PC-3 (cell line): ENCODE results near the gene NBPF1. TPM values are rescaled to one million over a fixed set of nuclear protein-coding genes. Genes with fewer than 3 reads are reported as not detected.
"Not testable (repeated sequence)": the region's sequence is repeated elsewhere in the genome, so short reads cannot be mapped to it uniquely, and the experiment has no call there.

Source experiments
- ATAC-seq: fragments of 200-7000 bp; cut with Tn5 transposase; 2 replicates; pipeline ENCODE4 v1.9.1; 2020; ENCODE audit warnings: mild to moderate bottlenecking, moderate library complexity
- BruUV-seq: library from RNA; stranded (reverse); fragments of 400-500 nt; replicated peaks from 2 replicates; lab custom pipeline; 2021; lab: Mats Ljungman, UMichigan
- CTCF ChIA-PET: fragments of 300-600 bp; sonication (Branson Sonifier 250); formaldehyde crosslinking; loops from one replicate; lab custom pipeline; 2022; ENCODE audit warnings: antibody characterized with exemption; lab: Charles Lee
- POLR2A ChIA-PET: fragments of 300-600 bp; sonication (Branson Sonifier 250); formaldehyde crosslinking; loops from one replicate; lab custom pipeline; 2022; ENCODE audit warnings: antibody characterized with exemption; ENCODE audit not compliant: unreplicated experiment; lab: Charles Lee
- DNase-seq: peaks from one replicate; pipeline ENCODE4 v3.0.0-alpha.2; 2015
- H2AFZ ChIP-seq: fragments of 300-600 bp; sonication (generic); 2 replicates; pipeline ENCODE4 v1.6.0; 2016; ENCODE audit warnings: antibody characterized with exemption, low read length
- H3F3A ChIP-seq: fragments of 300-600 bp; sonication (generic); one replicate; pipeline ENCODE4 v1.6.0; 2017; ENCODE audit warnings: antibody characterized with exemption, low read length, control low read depth, mild to moderate bottlenecking; ENCODE audit not compliant: unreplicated experiment
- H3K27ac ChIP-seq: fragments of 300-600 bp; sonication (generic); 2 replicates; pipeline ENCODE4 v1.5.1; 2016; ENCODE audit warnings: mild to moderate bottlenecking, low read length
- H3K27me3 ChIP-seq: fragments of 300-600 bp; sonication (generic); 2 replicates; pipeline ENCODE4 v1.6.1; 2016; ENCODE audit warnings: low read length, mixed read lengths
- H3K36me3 ChIP-seq: fragments of 300-600 bp; sonication (generic); 2 replicates; pipeline ENCODE4 v1.6.1; 2016; ENCODE audit warnings: low read depth, mixed run types, low read length, mixed read lengths
- H3K4me1 ChIP-seq: fragments of 300-600 bp; sonication (generic); 2 replicates; pipeline ENCODE4 v1.5.1; 2016; ENCODE audit warnings: low read length; ENCODE audit not compliant: insufficient read depth
- H3K4me2 ChIP-seq: fragments of 300-600 bp; sonication (generic); 2 replicates; pipeline ENCODE4 v1.6.0; 2016; ENCODE audit warnings: low read length
- H3K4me3 ChIP-seq: fragments of 300-600 bp; sonication (generic); 2 replicates; pipeline ENCODE4 v1.5.1; 2016; ENCODE audit warnings: mild to moderate bottlenecking, low read length, mixed read lengths
- H3K79me2 ChIP-seq: fragments of 300-600 bp; sonication (generic); 2 replicates; pipeline ENCODE4 v1.6.1; 2017; ENCODE audit warnings: low read length, mixed read lengths
- H3K9ac ChIP-seq: fragments of 300-600 bp; sonication (generic); 2 replicates; pipeline ENCODE4 v1.6.0; 2016; ENCODE audit warnings: mild to moderate bottlenecking, low read length
- H3K9me2 ChIP-seq: fragments of 300-600 bp; sonication (generic); replicated peaks from 2 replicates; pipeline ENCODE4 v1.6.1; 2016; ENCODE audit warnings: mixed run types, low read length, mixed read lengths
- H3K9me3 ChIP-seq: fragments of 300-600 bp; sonication (generic); 2 replicates; pipeline ENCODE4 v1.6.1; 2016; ENCODE audit warnings: low read length, mixed read lengths
- H4K20me1 ChIP-seq: fragments of 300-600 bp; sonication (generic); 2 replicates; pipeline ENCODE4 v1.6.1; 2016; ENCODE audit warnings: low read length, mixed read lengths
- intact Hi-C: fragments of 100-400 bp; cut with micrococcal nuclease; formaldehyde crosslinking; loops from 2 replicates; pipeline ENCODE4 v1.9.0; 2023
- total RNA-seq: library from RNA; depleted of rRNA; stranded (reverse); fragments of >200 nt; gene quantifications from 2 replicates; pipeline ENCODE4 v1.2.3, GENCODE V29; 2014

NBPF1 gene
- total RNA-seq, 1 experiment from 2014 or later: 57.2 TPM

DNA sequence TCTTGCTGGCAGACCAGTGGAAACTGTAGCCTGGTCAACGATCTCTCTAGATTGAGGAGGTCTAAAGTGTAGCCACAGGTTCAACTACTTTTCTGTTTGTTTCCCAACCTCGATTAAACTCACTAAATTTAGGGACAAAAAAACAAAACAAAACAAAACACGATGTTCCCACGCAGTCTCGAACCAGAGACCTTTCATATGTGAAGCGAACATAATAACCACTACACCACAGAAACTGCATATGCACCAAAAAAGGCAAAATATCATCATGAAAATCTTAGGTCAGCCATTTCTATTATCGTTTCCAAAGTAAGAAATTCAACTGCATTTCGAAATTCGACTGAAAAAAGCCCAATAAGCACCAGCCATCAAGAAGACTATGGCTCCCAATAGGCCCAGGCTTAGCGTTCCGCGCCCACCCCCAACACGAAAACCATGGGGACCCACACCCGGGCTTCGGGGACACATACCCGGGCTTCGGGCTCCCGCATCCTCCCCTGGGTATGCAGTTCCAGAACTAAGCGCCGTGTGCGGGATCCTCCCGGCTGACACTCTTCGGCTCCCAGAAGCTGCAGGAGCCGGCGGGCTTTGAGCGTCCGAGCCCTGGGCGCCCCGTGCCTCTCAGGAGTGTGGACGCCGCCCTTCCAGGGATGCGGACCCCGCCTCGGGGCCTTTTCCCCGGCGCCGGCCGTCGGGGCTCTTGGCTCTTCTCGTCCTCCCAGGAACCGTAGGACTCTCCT lies 65.7 kb downstream of the NBPF1 start:
- H3K9me3 ChIP-seq, BruUV-seq, H4K20me1 ChIP-seq, H2AFZ ChIP-seq, DNase-seq, H3K4me1 ChIP-seq, H3K4me3 ChIP-seq, ATAC-seq, H3K36me3 ChIP-seq, CTCF ChIA-PET, H3K4me2 ChIP-seq, H3K27me3 ChIP-seq, H3K27ac ChIP-seq, H3K9ac ChIP-seq, H3K9me2 ChIP-seq, POLR2A ChIA-PET, H3F3A ChIP-seq, intact Hi-C loops, H3K79me2 ChIP-seq: not testable (repeated sequence)

DNA sequence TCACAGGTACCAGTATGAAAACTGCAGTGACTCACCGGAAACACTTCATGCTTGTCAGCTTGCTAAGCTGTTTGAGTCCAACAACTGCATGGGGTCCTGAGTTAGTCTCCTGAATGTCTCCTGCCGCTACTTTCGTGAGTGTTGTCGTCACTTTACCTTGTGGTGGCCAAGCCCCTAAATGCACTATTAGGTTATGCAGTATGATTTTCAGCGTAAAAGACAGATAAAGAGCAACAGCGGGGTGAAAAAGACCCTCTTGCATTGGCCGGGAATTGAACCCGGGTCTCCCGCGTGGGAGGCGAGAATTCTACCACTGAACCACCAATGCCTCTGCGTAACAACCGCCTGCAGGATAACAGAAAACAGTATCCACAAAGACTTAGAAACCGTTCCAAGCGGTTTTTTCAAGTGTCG lies 67.7 kb downstream of the NBPF1 start:
- H3K9ac ChIP-seq, H3K9me3 ChIP-seq, CTCF ChIA-PET, H3F3A ChIP-seq, POLR2A ChIA-PET, H3K4me2 ChIP-seq, ATAC-seq, H4K20me1 ChIP-seq, H3K4me3 ChIP-seq, H3K9me2 ChIP-seq, H3K27ac ChIP-seq, H3K4me1 ChIP-seq, H3K27me3 ChIP-seq, H3K36me3 ChIP-seq, H2AFZ ChIP-seq, H3K79me2 ChIP-seq, intact Hi-C loops: not testable (repeated sequence)
- TSS peak; percentile 72 for BruUV-seq
- DNase-seq: peak; percentile 46

DNA sequence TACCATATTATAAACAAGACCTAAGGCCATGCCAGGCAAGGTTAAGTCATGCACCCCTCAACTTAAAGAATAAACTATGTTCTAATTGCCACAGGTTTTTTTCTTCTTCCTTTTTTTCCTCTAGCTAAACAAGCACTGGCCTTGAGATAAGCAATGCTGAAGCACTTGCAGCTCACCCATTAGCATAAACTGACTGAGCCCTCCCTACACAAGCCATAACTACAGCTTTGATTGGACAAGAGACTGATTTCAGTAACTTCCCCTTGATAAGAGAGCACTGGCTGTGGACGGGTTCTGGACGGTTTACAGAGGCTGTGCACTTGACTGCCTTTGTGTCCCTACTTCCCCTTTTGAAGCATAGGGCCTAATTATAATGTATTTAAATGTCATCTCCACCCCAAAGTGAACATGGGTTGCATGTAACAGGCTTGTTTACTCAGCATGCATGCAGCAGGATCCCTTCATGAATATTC lies 72.9 kb downstream of the NBPF1 start:
- H3F3A ChIP-seq, H3K36me3 ChIP-seq, H3K4me2 ChIP-seq, H2AFZ ChIP-seq, H3K79me2 ChIP-seq, H3K9me2 ChIP-seq, H3K27ac ChIP-seq, POLR2A ChIA-PET, H3K4me3 ChIP-seq, H3K9me3 ChIP-seq, DNase-seq, H3K9ac ChIP-seq, BruUV-seq, H4K20me1 ChIP-seq, H3K4me1 ChIP-seq, H3K27me3 ChIP-seq, intact Hi-C loops, CTCF ChIA-PET, ATAC-seq: not testable (repeated sequence)

DNA sequence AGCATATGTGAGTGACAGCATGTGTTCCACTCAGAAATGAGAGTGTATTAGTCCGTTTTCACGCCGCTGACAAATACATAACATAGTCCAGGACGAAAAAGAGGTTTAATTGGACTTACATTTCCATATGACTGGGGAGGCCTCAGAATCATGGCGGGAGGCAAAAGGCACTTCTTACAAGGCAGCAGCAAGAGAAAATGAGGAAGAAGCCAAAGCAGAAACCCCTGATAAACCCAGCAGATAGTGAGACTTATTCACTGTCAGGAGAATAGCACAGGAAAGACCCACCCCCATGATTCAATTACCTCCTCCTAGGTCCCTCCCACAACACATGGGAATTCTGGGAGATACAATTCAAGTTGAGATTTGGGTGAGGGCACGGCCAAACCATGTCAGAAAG lies 75.8 kb downstream of the NBPF1 start:
- H2AFZ ChIP-seq, H4K20me1 ChIP-seq, H3K27ac ChIP-seq, BruUV-seq, H3K9me3 ChIP-seq, H3K27me3 ChIP-seq, DNase-seq, POLR2A ChIA-PET, H3K4me2 ChIP-seq, H3K9me2 ChIP-seq, H3K36me3 ChIP-seq, H3K79me2 ChIP-seq, H3K4me3 ChIP-seq, H3K9ac ChIP-seq, intact Hi-C loops, H3F3A ChIP-seq, H3K4me1 ChIP-seq, CTCF ChIA-PET, ATAC-seq: not testable (repeated sequence)

DNA sequence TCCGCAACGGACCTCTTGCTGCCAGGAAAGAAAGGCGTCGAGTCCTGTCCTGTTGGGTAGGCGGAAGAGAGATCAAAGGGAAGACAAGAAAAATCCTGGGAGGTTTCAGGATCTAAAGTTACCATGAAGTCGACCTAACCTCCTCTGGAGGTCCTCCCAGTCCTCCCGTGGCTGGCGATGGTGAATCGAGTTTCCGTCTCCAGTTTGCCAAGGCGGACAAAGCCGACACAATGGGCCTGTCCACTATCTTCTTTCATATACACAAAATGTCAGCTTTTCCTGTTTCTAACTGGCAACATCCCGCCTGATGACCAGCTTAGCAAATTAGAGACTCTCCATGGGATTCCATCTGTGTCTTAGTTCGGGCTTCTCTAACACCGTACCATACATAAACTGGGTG lies 76.6 kb downstream of the NBPF1 start:
- H3K4me3 ChIP-seq, H3K9me3 ChIP-seq, H3K79me2 ChIP-seq, POLR2A ChIA-PET, CTCF ChIA-PET, H3K9me2 ChIP-seq, H3F3A ChIP-seq, H3K36me3 ChIP-seq, H3K4me1 ChIP-seq, H3K9ac ChIP-seq, ATAC-seq, H4K20me1 ChIP-seq, H3K27ac ChIP-seq, BruUV-seq, H3K27me3 ChIP-seq, intact Hi-C loops, DNase-seq, H3K4me2 ChIP-seq, H2AFZ ChIP-seq: not testable (repeated sequence)

DNA sequence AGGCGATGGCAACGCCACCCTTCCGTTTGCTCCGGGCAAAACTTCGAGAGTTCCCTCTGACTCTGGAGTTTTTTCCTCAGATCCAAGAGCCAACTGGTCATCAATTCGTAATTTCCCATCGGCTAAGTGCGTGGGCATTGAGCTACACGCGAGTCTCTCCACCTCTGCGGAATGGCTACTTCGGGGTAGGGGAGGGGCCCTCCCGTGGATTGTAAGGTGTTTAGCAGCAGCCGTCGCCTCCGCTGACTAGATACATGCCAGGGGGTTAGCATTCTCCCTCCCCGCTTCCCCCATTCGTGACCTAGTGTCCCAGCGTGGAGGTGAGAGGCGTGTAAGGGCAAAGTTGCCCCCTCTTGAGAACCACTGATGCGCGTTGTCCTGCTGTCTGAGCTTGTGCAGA lies 77.5 kb downstream of the NBPF1 start:
- H3K4me3 ChIP-seq, H3K9me3 ChIP-seq, intact Hi-C loops, H3K79me2 ChIP-seq, H3K36me3 ChIP-seq, H3K27me3 ChIP-seq, CTCF ChIA-PET, H3K9ac ChIP-seq, POLR2A ChIA-PET, H3K4me2 ChIP-seq, H3F3A ChIP-seq, ATAC-seq, H3K27ac ChIP-seq, DNase-seq, BruUV-seq, H3K4me1 ChIP-seq, H3K9me2 ChIP-seq, H2AFZ ChIP-seq, H4K20me1 ChIP-seq: not testable (repeated sequence)

DNA sequence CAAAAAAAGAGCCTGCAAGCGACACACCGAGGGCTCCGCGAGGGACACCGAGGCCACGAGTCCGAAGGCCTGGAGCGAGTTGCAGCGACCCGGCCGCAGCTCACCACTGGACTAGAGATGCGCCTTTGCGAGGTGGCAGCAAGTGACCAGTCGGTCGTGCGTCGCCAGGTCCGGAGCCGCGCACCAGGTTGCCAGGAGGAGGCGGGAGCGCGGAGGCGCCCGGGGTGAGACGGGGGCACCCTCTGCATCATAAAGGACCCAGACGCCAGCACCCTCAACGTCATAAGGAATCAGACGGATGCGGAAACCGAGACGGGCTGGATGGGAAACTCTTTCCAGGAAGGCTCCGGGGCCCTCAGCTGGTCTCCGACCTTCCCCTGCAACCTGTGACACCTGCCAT lies 77.9 kb downstream of the NBPF1 start:
- H3K79me2 ChIP-seq, H3K4me3 ChIP-seq, H4K20me1 ChIP-seq, H3K9me3 ChIP-seq, ATAC-seq, DNase-seq, intact Hi-C loops, H3F3A ChIP-seq, H3K27ac ChIP-seq, H3K36me3 ChIP-seq, BruUV-seq, POLR2A ChIA-PET, CTCF ChIA-PET, H3K9ac ChIP-seq, H2AFZ ChIP-seq, H3K9me2 ChIP-seq, H3K27me3 ChIP-seq, H3K4me2 ChIP-seq, H3K4me1 ChIP-seq: not testable (repeated sequence)
